IMR-90 (cell line): ENCODE data around the gene ABCC9. TPM values are rescaled to one million over a fixed set of nuclear protein-coding genes. Genes with fewer than 3 reads are reported as not detected.

Experiments
- ATAC-seq: fragments of 200-7000 bp; cut with Tn5 transposase; 2 replicates; pipeline ENCODE4 v1.9.1; 2020; ENCODE audit warnings: low read depth, mild to moderate bottlenecking, moderate library complexity
- BruUV-seq: library from RNA; stranded (reverse); fragments of 400-500 nt; replicated peaks from 2 replicates; lab custom pipeline; 2021; lab: Mats Ljungman, UMichigan
- CTCF ChIA-PET: fragments of 300-600 bp; formaldehyde crosslinking; extraction: SDS; loops from one replicate; lab custom pipeline; 2021; ENCODE audit warnings: antibody characterized with exemption; lab: Yijun Ruan, JAX
- POLR2A ChIA-PET: fragments of 300-600 bp; sonication (Branson Sonifier 250); formaldehyde crosslinking; loops from one replicate; lab custom pipeline; 2022; ENCODE audit warnings: antibody characterized with exemption; ENCODE audit not compliant: unreplicated experiment; lab: Charles Lee
- DNase-seq: peaks from one replicate; pipeline ENCODE4 v3.0.0; 2013
- H2AFZ ChIP-seq: replicated peaks from 2 replicates; pipeline ENCODE3; 2013; ENCODE audit warnings: low read length, mild to moderate bottlenecking; ENCODE audit not compliant: poor library complexity
- H2AK5ac ChIP-seq: 2 replicates; pipeline ENCODE4 v1.6.1; 2013; ENCODE audit warnings: low read depth, low read length, inconsistent platforms
- H2AK9ac ChIP-seq: replicated peaks from 2 replicates; pipeline ENCODE3; 2013; ENCODE audit warnings: mild to moderate bottlenecking, low read depth, low read length, moderate library complexity; ENCODE audit not compliant: poor library complexity
- H2BK120ac ChIP-seq: 2 replicates; pipeline ENCODE4 v1.6.1; 2013; ENCODE audit warnings: low read depth, low read length, inconsistent platforms
- H2BK15ac ChIP-seq: 3 replicates; pipeline ENCODE4 v1.6.1; 2013; ENCODE audit warnings: low read depth, low read length, inconsistent platforms
- H2BK20ac ChIP-seq: 2 replicates; pipeline ENCODE4 v1.6.1; 2013; ENCODE audit warnings: low read depth, mild to moderate bottlenecking, inconsistent platforms, low read length, moderate library complexity
- H2BK5ac ChIP-seq: 2 replicates; pipeline ENCODE4 v1.6.1; 2013; ENCODE audit warnings: mild to moderate bottlenecking, low read depth, low read length, inconsistent platforms; ENCODE audit not compliant: poor library complexity, severe bottlenecking
- H3K14ac ChIP-seq: replicated peaks from 2 replicates; pipeline ENCODE4 v1.6.1; 2013; ENCODE audit warnings: low read depth, low read length, inconsistent platforms
- H3K18ac ChIP-seq: 2 replicates; pipeline ENCODE4 v1.6.1; 2013; ENCODE audit warnings: low read depth, low read length, control low read depth
- H3K23ac ChIP-seq: 2 replicates; pipeline ENCODE4 v1.6.1; 2013; ENCODE audit warnings: low read depth, low read length, inconsistent platforms
- H3K27ac ChIP-seq: 2 replicates; pipeline ENCODE4 v1.5.1; 2013; ENCODE audit warnings: mild to moderate bottlenecking, control low read depth, low read length; ENCODE audit not compliant: insufficient read depth
- H3K27me3 ChIP-seq: 2 replicates; pipeline ENCODE4 v1.6.1; 2013; ENCODE audit warnings: low read length; ENCODE audit not compliant: control insufficient read depth, insufficient read depth
- H3K36me3 ChIP-seq: 2 replicates; pipeline ENCODE4 v1.6.1; 2013; ENCODE audit warnings: low read length, mixed read lengths; ENCODE audit not compliant: control insufficient read depth, insufficient read depth
- H3K4ac ChIP-seq: 2 replicates; pipeline ENCODE4 v1.6.1; 2013; ENCODE audit warnings: low read depth, low read length, inconsistent platforms
- H3K4me1 ChIP-seq: 2 replicates; pipeline ENCODE4 v1.6.1; 2013; ENCODE audit warnings: low read length, mixed read lengths; ENCODE audit not compliant: control insufficient read depth, insufficient read depth
- H3K4me2 ChIP-seq: 2 replicates; pipeline ENCODE4 v1.6.1; 2013; ENCODE audit warnings: low read depth, mild to moderate bottlenecking, control low read depth, low read length, moderate library complexity
- H3K4me3 ChIP-seq: 2 replicates; pipeline ENCODE4 v1.5.1; 2013; ENCODE audit warnings: low read depth, mild to moderate bottlenecking, control low read depth, low read length, moderate library complexity; ENCODE audit not compliant: insufficient read depth
- H3K56ac ChIP-seq: 2 replicates; pipeline ENCODE4 v1.6.1; 2013; ENCODE audit warnings: low read length, inconsistent platforms; ENCODE audit not compliant: insufficient read depth; ENCODE audit errors: extremely low read depth
- H3K79me1 ChIP-seq, 2 experiments: 2 replicates each; pipeline ENCODE4 v1.6.1; 2013; ENCODE audit warnings: low read length in 2 of 2, inconsistent platforms in 1 of 2, low read depth in 1 of 2
- H3K9ac ChIP-seq: 2 replicates; pipeline ENCODE4 v1.6.1; 2013; ENCODE audit warnings: low read depth, low read length, control low read depth
- H3K9me1 ChIP-seq: 2 replicates; pipeline ENCODE4 v1.6.1; 2013; ENCODE audit warnings: low read length, inconsistent platforms; ENCODE audit not compliant: insufficient read depth
- H3K9me3 ChIP-seq: 2 replicates; pipeline ENCODE4 v1.6.1; 2013; ENCODE audit warnings: low read length; ENCODE audit not compliant: control insufficient read depth, insufficient read depth
- H4K20me1 ChIP-seq: 2 replicates; pipeline ENCODE4 v1.6.1; 2013; ENCODE audit warnings: low read length, inconsistent platforms; ENCODE audit not compliant: insufficient read depth
- H4K5ac ChIP-seq: 2 replicates; pipeline ENCODE4 v1.6.1; 2013; ENCODE audit warnings: mild to moderate bottlenecking, low read depth, low read length, control low read depth
- H4K8ac ChIP-seq, 2 experiments: 2 replicates each; pipeline ENCODE4 v1.6.1; 2013; ENCODE audit warnings: low read depth in 2 of 2, low read length in 2 of 2, control low read depth in 1 of 2, inconsistent platforms in 1 of 2
- H4K91ac ChIP-seq: 2 replicates; pipeline ENCODE4 v1.6.1; 2013; ENCODE audit warnings: low read depth, low read length, inconsistent platforms; ENCODE audit not compliant: insufficient read depth
- RAD21 ChIP-seq: IDR thresholded peaks from 2 replicates; pipeline ENCODE4 v1.6.1; 2012; ENCODE audit warnings: low read length, improper control_type of control experiment
- SMC3 ChIP-seq: fragments of 150-350 bp; IDR thresholded peaks from 2 replicates; pipeline ENCODE4 v1.6.1; 2016; ENCODE audit warnings: low read depth, mild to moderate bottlenecking, antibody characterized with exemption, low read length, moderate library complexity
- WGBS, 2 experiments: methylation state at CpG; one replicate each; pipeline versions ENCODE4 v1.1.5 to v1.1.7; 2013; ENCODE audit warnings: missing lambda C conversion rate in 2 of 2; ENCODE audit not compliant: insufficient read length in 1 of 2; ENCODE audit errors: extremely low coverage in 2 of 2; 5-methylcytosine and 5-hydroxymethylcytosine counted together
- dilution Hi-C: fragments of 300-500 bp; cut with HindIII; formaldehyde crosslinking; loops from one replicate; pipeline ENCODE4 v1.14.3; 2018; ENCODE audit warnings: low sequenced_read_pairs; ENCODE audit not compliant: unreplicated experiment
- in situ Hi-C: fragments of 300-500 bp; cut with MboI; formaldehyde crosslinking; loops from 3 replicates; pipeline ENCODE4 v1.14.3; 2019; ENCODE audit warnings: low sequenced_read_pairs, inconsistent platforms, mixed read lengths
- intact Hi-C: fragments of 100-400 bp; cut with micrococcal nuclease; formaldehyde crosslinking; loops from 2 replicates; pipeline ENCODE4 v1.10.0; 2022
- polyA plus RNA-seq, 3 experiments: library from polyadenylated mRNA; depleted of rRNA; stranded (reverse); fragments of >200 nt; gene quantifications; 2 replicates each; pipeline ENCODE4 v1.2.3, GENCODE V29; 2012; ENCODE audit warnings: low replicate concordance in 1 of 3
- total RNA-seq: library from RNA; depleted of rRNA; stranded (reverse); fragments of >200 nt; gene quantifications from 2 replicates; pipeline ENCODE4 v1.2.3, GENCODE V29; 2012
- TF ChIP-seq, protein P1 (sequence below): fragments of 150-350 bp; IDR thresholded peaks from 2 replicates; pipeline ENCODE4 v1.6.1; 2017; ENCODE audit warnings: mild to moderate bottlenecking, antibody characterized with exemption, low read length, low read depth
- TF ChIP-seq, protein P2 (sequence below): conservative IDR thresholded peaks from 2 replicates; pipeline ENCODE4 v1.5.1; 2012; ENCODE audit warnings: mild to moderate bottlenecking, low read depth, low read length, improper control_type of control experiment

The ABCC9 gene
- total and polyA plus RNA-seq, 2 of the 4 experiments (the other 2 are of a cell fraction) = 1.2 to 6.6 TPM

- Histone ChIP-seq H3K4ac (no peak overlapping the region), H3K36me3 (no peaks in the 10 kb centered on the region), H2BK20ac (no peak overlapping the region), H3K4me2 (no peak overlapping the region), H2AFZ (no peak overlapping the region), H3K4me1 (no peaks in the 10 kb centered on the region), H3K9ac (no peak overlapping the region), H3K79me1 (no peaks in the 10 kb centered on the region), H3K14ac (no peak overlapping the region), H4K91ac (no peak overlapping the region), H2AK5ac (no peak overlapping the region), H2BK120ac (no peak overlapping the region), H2BK5ac (no peak overlapping the region), H2AK9ac (no peak overlapping the region), H4K5ac (no peak overlapping the region), H3K4me3 (no peak overlapping the region), H4K8ac (no peak overlapping the region), H3K27ac (no peak overlapping the region), H3K9me3 (no peaks in the 10 kb centered on the region), H4K20me1 (no peaks in the 10 kb centered on the region), H3K23ac (no peak overlapping the region), H3K9me1 (no peaks in the 10 kb centered on the region), H2BK15ac (no peak overlapping the region), H3K18ac (no peak overlapping the region), H3K27me3 (no peaks in the 10 kb centered on the region), H3K56ac (no peak overlapping the region)
- BruUV-seq = no TSS peak
- ATAC-seq (peak; percentile 73), DNase-seq (peak; percentile 66)
- TF ChIP-seq SMC3 (peak; percentile 91), RAD21 (peak; percentile 83)
- TF ChIP-seq, protein P1, sequence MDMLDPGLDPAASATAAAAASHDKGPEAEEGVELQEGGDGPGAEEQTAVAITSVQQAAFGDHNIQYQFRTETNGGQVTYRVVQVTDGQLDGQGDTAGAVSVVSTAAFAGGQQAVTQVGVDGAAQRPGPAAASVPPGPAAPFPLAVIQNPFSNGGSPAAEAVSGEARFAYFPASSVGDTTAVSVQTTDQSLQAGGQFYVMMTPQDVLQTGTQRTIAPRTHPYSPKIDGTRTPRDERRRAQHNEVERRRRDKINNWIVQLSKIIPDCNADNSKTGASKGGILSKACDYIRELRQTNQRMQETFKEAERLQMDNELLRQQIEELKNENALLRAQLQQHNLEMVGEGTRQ = no peak
- TF ChIP-seq, protein P2, sequence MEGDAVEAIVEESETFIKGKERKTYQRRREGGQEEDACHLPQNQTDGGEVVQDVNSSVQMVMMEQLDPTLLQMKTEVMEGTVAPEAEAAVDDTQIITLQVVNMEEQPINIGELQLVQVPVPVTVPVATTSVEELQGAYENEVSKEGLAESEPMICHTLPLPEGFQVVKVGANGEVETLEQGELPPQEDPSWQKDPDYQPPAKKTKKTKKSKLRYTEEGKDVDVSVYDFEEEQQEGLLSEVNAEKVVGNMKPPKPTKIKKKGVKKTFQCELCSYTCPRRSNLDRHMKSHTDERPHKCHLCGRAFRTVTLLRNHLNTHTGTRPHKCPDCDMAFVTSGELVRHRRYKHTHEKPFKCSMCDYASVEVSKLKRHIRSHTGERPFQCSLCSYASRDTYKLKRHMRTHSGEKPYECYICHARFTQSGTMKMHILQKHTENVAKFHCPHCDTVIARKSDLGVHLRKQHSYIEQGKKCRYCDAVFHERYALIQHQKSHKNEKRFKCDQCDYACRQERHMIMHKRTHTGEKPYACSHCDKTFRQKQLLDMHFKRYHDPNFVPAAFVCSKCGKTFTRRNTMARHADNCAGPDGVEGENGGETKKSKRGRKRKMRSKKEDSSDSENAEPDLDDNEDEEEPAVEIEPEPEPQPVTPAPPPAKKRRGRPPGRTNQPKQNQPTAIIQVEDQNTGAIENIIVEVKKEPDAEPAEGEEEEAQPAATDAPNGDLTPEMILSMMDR = peak; percentile 81
- in situ Hi-C loops (loop anchor here (5.0 kb wide), 1 partner anchor 293 kb away; no protein-coding TSS in a partner anchor), dilution Hi-C loops (no loop called here), intact Hi-C loops (loop anchor here (1.0 to 10.0 kb wide), 3 partner anchors 292 to 455 kb away; no protein-coding TSS in a partner anchor)
- CTCF ChIA-PET = interaction anchor here (0.5 to 4.0 kb wide), 16 partner anchors 9 to 309 kb away, joined by 3 to 59 read pairs (median 3); no protein-coding TSS in a partner anchor
- POLR2A ChIA-PET = interaction anchor here (0.5 kb wide), 1 partner anchor 267 kb away, joined by 5 read pairs; no protein-coding TSS in a partner anchor
- WGBS, 2 experiments = no CpG with 5 or more reads among the region's 5 CpGs
Measured at GRCh38 chr12:21989819-21990412, 48.7 kb upstream of the ABCC9 start.
